CD4-positive, alpha-beta T cell treated with Interleukin-17A for 4 hours (primary cell): ENCODE data around the gene PNCK.
"Not testable (repeated sequence)": the region's sequence is repeated elsewhere in the genome, so short reads cannot be mapped to it uniquely, and the experiment has no call there.

Experiments
- DNase-seq: peaks from one replicate; pipeline ENCODE4 v3.0.0-alpha.2; 2020; ENCODE audit warnings: mixed read lengths

PNCK gene

DNA sequence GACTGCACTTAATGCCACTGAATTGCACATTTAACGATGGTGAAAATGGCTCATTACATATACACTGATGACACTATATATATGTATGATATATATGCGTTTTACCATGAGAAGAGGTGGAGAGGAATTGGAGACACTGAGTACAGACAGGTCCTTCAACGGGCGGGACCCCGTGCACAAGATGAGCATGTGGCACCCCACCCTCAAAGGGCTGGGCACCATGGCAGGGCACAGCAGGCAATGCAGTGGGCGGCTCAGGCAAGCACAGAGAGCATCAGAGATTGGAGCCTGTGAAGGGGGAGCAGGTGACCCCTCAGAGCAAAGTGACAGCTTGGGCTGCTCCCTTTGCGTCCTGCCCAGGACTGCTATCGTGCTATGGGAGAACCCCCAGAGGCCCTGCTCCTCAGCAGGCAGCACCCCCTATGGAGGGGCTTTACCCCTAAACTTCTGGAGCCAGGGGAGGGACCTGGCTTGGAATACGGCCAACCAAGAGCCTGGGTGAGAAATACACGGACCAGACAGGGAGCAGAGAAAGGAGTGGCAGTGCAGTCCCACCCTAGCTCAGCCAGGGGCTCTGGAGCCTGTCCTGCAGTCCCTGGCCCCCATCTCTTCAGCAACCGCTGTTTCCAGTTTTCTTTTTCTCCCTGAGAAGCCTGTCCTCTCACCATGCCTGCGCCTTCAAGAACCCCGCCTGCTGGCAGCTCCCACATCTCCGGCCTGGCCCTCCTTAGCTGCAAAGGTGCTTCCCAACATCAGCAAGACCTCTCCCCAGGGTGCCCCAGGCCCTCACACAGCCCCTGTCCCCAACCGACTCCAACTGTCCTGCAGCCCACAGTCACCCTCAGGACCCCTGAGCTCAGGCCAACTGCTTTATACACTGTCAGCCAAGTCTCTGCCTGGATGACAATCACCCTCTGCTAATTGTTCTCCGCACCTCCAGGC is 24.6 kb upstream of the PNCK start:
- no peak for DNase-seq

DNA sequence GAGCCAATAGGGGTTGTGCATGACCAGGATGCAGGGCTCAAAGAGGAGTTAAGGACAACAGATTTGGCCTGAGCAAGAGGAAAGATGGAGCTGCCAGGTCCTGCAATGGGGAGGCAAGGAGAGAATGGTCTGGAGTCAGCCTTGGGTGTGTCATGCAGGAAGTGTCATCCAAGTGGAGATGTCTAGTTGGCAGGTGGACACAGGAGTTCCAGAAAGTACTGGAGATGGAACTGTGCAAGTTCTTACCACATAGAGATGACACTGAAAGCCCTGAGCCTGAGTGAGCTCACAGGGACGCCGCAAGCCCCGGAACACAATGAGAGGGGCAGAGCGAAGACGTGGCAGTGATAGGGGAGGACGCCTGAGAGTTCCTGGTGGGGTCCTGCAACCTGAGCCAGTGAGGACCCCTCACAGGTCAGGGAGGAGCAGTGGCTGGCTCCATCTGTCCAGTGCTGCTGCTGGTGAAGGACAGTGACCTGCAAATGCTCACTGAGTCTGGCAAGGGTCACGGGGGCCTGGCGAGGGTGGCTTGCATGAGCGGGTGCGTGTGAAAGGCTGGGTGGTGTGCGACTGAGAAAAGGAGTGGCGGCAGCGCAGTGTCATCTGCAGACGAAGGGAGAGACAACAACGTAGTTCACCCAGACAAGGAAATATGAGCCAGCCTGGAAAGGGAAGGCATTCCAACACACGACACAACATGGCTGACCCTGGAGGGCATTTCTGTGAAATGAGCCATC is 23.5 kb upstream of the PNCK start:
- not testable (repeated sequence) for DNase-seq

DNA sequence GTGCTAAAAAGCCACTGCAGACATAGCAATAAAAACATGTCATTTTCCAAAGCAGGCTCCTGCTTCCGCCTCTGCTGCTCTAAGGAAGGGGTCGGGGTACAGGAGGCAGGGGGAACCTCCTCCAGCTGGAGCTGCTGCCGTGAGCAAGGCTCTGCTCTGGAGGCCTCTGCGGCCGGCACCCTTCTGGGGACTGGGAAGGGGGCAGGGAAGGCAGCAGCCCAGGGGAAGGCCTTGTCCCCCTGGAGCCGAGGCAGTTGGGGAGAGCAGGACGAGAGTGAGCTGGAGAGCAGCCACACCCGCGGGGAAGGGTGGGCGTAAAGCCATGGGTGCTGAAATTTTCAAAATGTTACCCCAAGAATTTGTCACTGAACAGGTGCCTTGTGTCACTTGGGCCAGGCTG is 22.9 kb upstream of the PNCK start:
- not testable (repeated sequence) for DNase-seq

DNA sequence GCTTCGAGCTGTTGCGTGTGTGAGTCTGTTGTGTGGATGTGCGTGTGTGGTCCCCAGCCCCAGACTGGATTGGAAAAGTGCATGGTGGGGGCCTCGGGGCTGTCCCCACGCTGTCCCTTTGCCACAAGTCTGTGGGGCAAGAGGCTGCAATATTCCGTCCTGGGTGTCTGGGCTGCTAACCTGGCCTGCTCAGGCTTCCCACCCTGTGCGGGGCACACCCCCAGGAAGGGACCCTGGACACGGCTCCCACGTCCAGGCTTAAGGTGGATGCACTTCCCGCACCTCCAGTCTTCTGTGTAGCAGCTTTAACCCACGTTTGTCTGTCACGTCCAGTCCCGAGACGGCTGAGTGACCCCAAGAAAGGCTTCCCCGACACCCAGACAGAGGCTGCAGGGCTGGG is 22.5 kb upstream of the PNCK start:
- DNase-seq: no peak

DNA sequence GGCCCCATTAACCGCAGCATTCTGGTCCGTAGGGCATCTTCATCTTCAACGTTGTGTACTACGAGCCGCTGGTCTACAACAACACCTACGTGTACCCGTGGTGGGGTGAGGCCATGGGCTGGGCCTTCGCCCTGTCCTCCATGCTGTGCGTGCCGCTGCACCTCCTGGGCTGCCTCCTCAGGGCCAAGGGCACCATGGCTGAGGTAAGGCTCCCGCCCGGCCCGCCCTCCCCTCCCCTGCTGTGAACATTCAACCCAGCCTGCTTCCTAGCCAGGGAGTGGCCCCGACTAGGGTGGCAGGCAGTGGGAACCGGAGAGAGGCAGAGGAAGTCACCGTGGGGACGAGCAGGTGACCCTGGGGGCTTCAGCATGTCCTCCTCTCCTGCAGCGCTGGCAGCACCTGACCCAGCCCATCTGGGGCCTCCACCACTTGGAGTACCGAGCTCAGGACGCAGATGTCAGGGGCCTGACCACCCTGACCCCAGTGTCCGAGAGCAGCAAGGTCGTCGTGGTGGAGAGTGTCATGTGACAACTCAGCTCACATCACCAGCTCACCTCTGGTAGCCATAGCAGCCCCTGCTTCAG is 21.2 kb upstream of the PNCK start:
- no peak for DNase-seq

DNA sequence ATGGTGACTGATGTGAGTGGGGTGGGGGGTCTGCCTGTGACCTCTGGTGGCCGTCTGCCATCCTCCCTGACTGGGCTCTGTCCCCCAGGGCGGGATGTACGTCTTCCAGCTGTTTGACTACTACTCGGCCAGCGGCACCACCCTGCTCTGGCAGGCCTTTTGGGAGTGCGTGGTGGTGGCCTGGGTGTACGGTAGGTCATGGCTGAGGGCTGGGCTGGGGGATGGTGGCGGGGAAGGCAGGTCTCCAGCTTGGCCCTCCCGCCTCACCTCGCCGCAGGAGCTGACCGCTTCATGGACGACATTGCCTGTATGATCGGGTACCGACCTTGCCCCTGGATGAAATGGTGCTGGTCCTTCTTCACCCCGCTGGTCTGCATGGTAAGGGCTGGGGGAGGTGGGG is 20.6 kb upstream of the PNCK start:
- DNase-seq: not testable (repeated sequence)

DNA sequence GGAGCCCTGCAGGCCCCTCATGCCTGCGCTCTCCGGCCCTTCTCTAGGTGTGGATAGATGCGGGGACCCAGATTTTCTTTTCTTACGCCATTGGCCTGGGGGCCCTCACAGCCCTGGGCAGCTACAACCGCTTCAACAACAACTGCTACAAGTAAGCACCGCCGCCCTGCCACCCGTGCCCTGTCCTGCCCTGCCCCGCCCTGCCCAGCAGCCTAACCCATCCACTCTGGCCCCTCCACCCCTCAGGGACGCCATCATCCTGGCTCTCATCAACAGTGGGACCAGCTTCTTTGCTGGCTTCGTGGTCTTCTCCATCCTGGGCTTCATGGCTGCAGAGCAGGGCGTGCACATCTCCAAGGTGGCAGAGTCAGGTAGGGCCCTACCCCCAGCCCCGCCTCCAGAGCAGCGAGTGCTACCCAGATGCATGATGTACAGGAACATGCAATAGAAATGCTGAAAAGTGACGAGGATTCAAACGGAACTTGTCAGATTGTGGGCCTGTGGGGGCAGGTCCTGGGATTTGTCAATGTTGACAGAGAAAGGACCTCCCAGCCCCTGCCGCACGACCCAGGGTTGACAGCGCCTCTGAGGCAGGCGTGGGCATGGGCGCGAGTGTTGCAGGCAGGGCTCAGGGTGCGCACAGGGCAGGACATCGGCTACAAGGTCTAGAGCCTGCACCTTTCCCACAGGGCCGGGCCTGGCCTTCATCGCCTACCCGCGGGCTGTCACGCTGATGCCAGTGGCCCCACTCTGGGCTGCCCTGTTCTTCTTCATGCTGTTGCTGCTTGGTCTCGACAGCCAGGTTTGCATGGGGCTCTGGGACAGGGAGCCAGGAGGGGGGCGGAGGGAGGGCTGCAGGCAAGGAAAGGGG is 19.8 kb upstream of the PNCK start:
- no peak for DNase-seq

DNA sequence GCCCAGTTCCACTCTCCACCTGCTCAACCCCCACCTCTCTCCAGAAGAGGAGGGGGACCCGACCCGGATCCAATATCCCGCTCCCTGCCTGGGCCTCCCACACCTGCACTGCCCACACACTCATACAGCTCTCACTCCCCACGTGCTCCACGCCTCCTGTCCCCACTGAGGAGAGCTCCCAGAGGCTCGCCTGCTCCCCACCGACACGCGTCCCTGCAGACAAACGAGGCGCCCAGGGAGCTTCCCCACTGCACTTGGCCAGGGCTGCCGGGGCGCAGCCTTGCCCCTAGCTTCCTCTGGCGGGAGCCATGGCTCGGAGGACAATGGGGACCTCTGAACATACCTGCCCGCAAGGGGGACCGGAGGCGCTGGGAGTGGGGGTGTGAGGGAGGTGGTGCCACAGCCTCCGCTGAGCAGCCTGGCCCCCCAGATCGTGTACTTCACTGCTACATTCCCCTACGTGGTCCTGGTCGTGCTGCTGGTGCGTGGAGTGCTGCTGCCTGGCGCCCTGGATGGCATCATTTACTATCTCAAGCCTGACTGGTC is 19.1 kb upstream of the PNCK start:
- DNase-seq: no peak

DNA sequence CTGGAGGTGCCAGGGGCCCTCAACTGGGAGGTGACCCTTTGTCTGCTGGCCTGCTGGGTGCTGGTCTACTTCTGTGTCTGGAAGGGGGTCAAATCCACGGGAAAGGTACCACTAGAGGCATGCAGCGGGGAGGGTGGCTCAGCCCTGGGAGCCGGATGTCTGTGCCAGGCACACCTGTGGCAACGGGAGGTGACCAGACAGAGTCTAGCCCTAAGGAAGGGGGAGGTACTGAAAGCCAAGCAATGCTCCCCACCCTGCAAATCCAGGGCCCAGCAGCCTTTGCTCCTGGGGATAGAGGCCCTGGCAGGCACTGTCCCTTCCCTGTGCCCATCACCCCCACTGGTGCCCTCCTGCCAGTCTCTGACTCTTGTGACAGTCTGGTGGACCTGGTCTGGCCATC is 18.4 kb upstream of the PNCK start:
- DNase-seq: no peak

DNA sequence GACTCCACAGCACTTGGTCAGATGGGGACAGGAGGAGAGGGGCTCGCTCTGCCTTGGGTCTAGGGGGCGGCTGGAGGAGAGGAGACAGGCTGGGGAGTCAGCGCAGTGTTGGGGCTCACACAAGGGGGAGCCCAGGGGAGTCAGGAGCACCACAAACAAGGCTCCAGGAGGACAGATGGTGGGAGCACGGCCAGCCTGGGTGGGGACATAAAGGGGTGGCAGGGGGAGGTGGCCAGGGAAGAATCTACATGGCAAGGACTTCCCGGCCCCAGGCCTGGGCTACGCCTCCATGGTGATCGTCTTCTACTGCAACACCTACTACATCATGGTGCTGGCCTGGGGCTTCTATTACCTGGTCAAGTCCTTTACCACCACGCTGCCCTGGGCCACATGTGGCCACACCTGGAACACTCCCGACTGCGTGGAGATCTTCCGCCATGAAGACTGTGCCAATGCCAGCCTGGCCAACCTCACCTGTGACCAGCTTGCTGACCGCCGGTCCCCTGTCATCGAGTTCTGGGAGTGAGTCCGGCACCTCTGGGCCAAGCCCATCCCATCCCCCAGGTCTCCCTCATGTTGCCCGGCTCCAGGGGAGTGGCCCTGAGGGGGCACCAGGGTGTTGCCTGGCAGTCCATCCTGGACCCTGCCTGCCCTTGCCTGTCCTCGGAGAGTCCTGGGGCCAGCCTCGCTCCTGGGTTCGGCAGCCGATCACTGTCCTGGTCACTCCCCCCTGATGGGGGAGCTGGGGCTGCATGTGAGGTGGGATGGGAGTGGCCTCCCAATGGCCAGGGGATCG is 17.6 kb upstream of the PNCK start:
- not testable (repeated sequence) for DNase-seq

DNA sequence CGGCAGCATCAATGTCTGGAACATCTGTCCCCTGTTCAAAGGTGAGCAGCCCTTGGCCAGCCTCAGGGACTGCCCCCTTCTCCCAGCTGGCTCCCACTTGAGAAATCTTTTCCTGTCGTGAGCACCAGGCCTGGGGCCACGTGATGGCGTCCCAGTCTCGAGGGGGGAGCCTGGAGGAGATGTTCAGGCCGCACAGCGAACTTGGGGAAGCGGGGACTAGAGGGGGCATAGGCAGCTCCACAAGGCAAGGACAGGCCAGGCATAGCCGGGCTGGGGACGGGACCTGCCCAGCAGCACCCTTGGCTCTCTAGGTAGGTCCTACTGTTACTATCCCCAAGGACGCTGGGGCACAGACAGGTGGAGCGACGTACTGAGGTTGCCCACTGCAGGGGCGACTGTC is 16.9 kb upstream of the PNCK start:
- no peak for DNase-seq

DNA sequence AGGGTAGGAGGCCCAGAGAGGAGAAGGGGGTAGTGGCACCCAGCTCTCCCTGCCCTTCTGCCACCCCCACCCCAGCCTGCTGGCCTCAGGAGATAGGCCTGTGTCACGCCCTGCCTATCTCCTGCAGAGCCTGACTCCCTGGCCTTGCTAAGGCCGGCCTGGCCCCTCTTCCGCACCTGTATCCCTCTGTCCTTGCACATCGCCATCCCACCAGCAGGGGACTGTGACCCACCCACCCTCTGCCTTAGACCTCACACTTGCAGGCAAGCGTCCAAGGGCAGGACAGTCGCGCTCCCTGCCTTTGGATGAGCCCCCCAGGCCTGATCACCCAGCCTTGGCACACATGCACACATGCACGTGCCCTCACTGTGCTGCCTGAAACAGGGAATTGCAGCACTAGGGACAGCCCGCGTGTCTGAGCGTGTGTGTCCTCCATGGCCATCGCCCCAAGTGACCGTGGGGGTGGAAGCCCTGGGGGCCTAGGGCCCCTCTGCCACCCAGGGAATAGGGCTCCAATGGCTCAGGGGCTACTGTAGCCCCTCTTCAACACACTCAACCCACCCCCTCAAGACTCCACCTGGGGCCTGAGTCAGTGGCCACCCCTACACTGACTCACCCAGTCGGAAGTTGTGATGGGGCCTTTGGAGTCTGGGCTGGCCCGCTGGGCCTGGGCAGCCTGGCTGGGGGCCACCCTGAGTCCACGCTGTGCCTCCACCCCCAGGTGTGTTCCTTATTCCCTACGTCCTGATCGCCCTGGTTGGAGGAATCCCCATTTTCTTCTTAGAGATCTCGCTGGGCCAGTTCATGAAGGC is 16.2 kb upstream of the PNCK start:
- no peak for DNase-seq

DNA sequence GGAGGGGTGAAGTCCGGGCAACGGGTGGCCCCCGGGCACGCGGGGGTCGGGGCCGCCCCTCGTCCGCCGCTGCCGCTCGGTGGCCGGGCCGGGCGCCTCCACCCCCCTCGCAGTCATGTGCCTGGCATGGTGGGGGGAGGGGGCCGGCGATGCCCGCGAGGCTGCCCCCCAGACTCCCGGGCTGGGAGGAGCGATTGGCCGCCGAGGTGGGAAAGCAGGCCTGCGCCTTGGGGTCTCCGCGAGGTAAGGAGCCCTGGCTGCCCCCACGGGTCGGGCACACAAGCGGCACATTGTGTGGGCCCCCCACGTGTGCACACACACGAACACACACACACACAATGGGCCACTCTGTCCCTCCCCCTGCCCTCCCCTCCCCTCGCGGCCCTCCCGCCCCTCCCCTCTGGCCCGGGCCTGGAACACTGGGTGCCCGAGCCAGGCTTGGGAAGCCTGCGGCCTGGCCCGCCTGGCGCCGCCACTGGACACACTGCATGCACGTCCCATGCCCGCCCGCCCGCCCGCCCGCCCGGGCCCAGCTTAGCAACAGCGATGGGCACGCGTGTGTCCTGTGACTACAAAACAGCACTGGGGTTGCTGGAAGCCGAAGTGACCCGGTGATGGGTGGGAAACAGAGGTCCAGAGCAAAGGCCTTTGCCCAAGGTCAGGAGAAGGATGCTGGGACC is 15.4 kb upstream of the PNCK start:
- no peak for DNase-seq

DNA sequence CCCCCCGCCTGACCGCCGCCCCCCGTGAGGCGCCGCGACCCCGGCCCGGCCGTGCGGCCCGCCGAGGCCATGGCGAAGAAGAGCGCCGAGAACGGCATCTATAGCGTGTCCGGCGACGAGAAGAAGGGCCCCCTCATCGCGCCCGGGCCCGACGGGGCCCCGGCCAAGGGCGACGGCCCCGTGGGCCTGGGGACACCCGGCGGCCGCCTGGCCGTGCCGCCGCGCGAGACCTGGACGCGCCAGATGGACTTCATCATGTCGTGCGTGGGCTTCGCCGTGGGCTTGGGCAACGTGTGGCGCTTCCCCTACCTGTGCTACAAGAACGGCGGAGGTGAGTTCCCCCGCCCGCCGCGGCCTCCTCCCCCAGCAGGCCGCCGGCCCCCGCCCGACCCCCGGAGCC is 14.9 kb upstream of the PNCK start:
- DNase-seq: peak; percentile 20

DNA sequence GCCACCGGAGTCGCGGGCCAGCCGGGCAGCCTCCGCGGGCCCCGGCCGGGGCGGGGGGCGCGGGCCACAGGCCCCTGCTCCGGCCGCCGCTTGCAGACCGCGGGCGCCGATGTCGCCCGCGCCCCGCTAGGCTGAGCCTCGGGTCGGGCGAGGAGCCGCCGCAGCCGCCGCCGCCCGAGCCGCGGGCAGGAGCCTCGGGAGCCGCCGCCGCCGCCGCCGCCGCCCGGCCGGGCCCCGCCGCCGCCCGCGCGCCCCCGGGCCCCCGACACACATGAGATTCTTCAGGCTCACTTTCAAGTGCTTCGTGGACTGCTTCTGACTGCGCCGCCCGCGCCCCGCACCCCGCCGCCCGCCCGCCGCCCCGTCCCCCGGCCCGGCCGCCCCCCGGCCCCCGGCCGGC is 14.5 kb upstream of the PNCK start:
- DNase-seq: no peak

DNA sequence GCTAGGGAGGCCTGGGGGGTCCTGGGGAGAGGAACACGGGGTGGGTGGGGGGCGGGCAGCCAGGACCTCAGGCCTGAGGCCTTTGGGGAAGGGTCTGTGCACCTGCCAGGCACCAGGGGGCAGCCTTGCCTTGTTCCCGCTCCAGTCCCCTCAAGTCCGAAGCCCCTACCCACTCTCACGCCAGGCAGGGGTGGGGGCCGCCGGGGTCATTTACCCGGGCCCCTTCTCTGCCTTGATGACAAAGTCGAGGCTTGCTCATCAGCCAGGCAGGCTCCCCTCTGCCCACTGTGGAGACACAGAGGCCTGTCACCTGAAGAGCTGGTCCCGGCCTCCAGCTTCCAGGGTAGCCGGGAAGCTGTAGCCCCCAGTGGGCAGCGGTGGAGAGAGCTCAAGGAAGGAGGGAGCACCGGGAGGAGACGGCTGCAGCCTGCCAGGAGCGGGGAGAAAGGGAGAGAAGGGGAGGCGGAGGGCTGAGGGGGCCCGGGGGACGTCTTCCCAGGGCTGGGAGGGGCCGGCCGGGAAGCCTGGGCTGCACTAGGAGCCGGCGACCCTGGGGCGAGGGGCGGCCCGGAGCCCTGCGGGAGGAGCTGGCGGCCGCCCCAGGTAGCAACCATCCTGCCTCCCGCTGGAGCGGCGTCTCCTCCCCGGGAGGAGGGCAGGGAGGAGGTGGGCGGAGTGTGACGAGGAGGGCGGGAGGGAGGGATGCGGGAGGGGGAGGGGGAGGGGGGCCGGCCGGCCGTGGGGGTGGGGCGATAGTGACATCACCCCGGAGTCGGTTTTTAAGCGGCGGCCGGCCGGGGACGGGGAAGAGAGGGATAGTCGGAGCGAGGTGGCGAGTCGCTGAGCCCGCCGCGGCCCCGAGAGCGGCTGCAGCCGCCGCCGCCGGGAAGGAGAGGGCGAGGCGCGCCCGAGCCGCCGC is 13.8 kb upstream of the PNCK start, which contains the start of gene SLC6A8:
SLC6A8 (plus strand) TSS at position 806 of the 919 bp plus-strand sequence. CDS start 649 bp downstream, outside the sequence.
- DNase-seq: peak; percentile 73

DNA sequence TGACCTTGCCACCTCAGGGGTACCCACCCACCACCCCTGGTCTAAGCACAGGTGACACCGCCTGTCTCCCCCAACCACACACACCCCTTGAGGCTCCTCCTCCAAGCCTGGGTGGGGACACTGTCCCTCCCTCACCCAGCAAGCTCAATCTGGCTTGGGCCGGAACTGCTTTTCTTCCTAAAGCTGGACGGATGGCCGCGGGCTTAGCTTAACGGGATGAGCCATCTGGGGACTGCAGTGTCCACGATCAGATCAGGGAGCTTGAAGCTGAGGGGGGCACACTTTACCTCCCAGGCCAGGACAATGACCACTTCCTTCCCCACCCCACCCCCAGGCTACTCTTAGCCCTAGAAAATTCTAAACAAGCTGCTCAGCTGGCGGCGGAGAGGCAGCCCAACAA is 13.1 kb upstream of the PNCK start:
- DNase-seq: no peak
